NCI-H345 treated with DMSO at 0.1 percent for 48 hours (cell line): ENCODE data around the gene RNF217.
"Not testable (repeated sequence)": the region's sequence is repeated elsewhere in the genome, so short reads cannot be mapped to it uniquely, and the experiment has no call there.

Experiments
- DNase-seq: peaks from one replicate; lab custom pipeline; 2025; ENCODE audit not compliant: unreplicated experiment; lab: John Stamatoyannopoulos, UW

RNF217 gene

GRCh38 chr6:124961777-124962638 lies at the start of gene RNF217:
Gene RNF217, plus strand, starts transcription at chr6:124962437. Its CDS starts 108 bp downstream, at chr6:124962545.
- DNase-seq, result peak; percentile 38

- no peak for DNase-seq
These were observed 49.2 kb upstream of the RNF217 start for GRCh38 chr6:124913056-124913455.

- DNase-seq, result no peak
These were observed 44.5 kb upstream of the RNF217 start for GRCh38 chr6:124917769-124918168.

GRCh38 chr6:124919703-124920102 lies 42.5 kb upstream of the RNF217 start:
- not testable (repeated sequence) for DNase-seq

GRCh38 chr6:124924333-124924759 lies 37.9 kb upstream of the RNF217 start:
- DNase-seq, result no peak

- DNase-seq, result no peak
These were observed 35.8 kb upstream of the RNF217 start for GRCh38 chr6:124926435-124926834.

GRCh38 chr6:124927806-124928205 lies 34.4 kb upstream of the RNF217 start:
- no peak for DNase-seq

- no peak for DNase-seq
These were observed 33.4 kb upstream of the RNF217 start for GRCh38 chr6:124928851-124929250.

GRCh38 chr6:124937645-124938044 lies 24.6 kb upstream of the RNF217 start:
- no peak for DNase-seq

GRCh38 chr6:124941259-124941658 lies 21.0 kb upstream of the RNF217 start:
- no peak for DNase-seq

GRCh38 chr6:124943658-124944057 lies 18.6 kb upstream of the RNF217 start:
- no peak for DNase-seq

- no peak for DNase-seq
These were observed 14.2 kb upstream of the RNF217 start for GRCh38 chr6:124947971-124948451.

GRCh38 chr6:124949706-124950105 lies 12.5 kb upstream of the RNF217 start:
- DNase-seq, result no peak

- no peak for DNase-seq
These were observed 8.4 kb upstream of the RNF217 start for GRCh38 chr6:124953808-124954207.

- DNase-seq, result no peak
These were observed 7.0 kb upstream of the RNF217 start for GRCh38 chr6:124955108-124955856.

- DNase-seq, result peak; percentile 13
These were observed 6.2 kb upstream of the RNF217 start for GRCh38 chr6:124956018-124956417.

- DNase-seq, result no peak
These were observed 4.1 kb upstream of the RNF217 start for GRCh38 chr6:124958149-124958548.

GRCh38 chr6:124958759-124959354 lies 3.4 kb upstream of the RNF217 start:
- no peak for DNase-seq

- no peak for DNase-seq
These were observed 1.3 kb upstream of the RNF217 start for GRCh38 chr6:124960757-124961463.

GRCh38 chr6:124961464-124961776 lies 817 bp upstream of the RNF217 start:
- no peak for DNase-seq
